Parathyroid adenoma (tissue), 2 donors: ENCODE measurements around the gene APOM.

ENCODE experiments used
- H2AFZ ChIP-seq: fragments of 300-600 bp; sonication (generic); one replicate; pipeline ENCODE4 v1.7.0; 2017; ENCODE audit warnings: antibody characterized with exemption, mild to moderate bottlenecking
- H3K27ac ChIP-seq: fragments of 300-600 bp; sonication (generic); one replicate; pipeline ENCODE4 v1.7.0; 2017
- H3K27me3 ChIP-seq: fragments of 300-600 bp; sonication (generic); one replicate; pipeline ENCODE4 v1.7.0; 2017; ENCODE audit warnings: low read length; ENCODE audit not compliant: control insufficient read depth, insufficient read depth
- H3K36me3 ChIP-seq: fragments of 300-600 bp; sonication (generic); one replicate; pipeline ENCODE4 v1.7.0; 2017; ENCODE audit warnings: low read length; ENCODE audit not compliant: control insufficient read depth, insufficient read depth
- H3K4me1 ChIP-seq: fragments of 300-600 bp; sonication (generic); one replicate; pipeline ENCODE4 v1.7.0; 2017; ENCODE audit warnings: control low read depth
- H3K4me2 ChIP-seq: fragments of 300-600 bp; sonication (generic); one replicate; pipeline ENCODE4 v1.7.0; 2017; ENCODE audit warnings: low read length
- H3K4me3 ChIP-seq: fragments of 300-600 bp; sonication (generic); one replicate; pipeline ENCODE4 v1.7.0; 2017; ENCODE audit warnings: low read depth, low read length
- H3K79me2 ChIP-seq: fragments of 300-600 bp; sonication (generic); one replicate; pipeline ENCODE4 v1.7.0; 2017; ENCODE audit warnings: control low read depth
- H3K9ac ChIP-seq: fragments of 300-600 bp; sonication (generic); one replicate; pipeline ENCODE4 v1.7.0; 2017; ENCODE audit warnings: mild to moderate bottlenecking
- H3K9me3 ChIP-seq: fragments of 300-600 bp; sonication (generic); one replicate; pipeline ENCODE4 v1.7.0; 2017; ENCODE audit warnings: low read length; ENCODE audit not compliant: control insufficient read depth
- TF ChIP-seq, protein P1 (sequence below): fragments of 300-600 bp; sonication (generic); IDR thresholded peaks from one replicate; pipeline ENCODE4 v1.7.0; 2017; ENCODE audit warnings: antibody characterized with exemption, mild to moderate bottlenecking
- donor health status: primary hyperparathyroidism.

Gene APOM

DNA sequence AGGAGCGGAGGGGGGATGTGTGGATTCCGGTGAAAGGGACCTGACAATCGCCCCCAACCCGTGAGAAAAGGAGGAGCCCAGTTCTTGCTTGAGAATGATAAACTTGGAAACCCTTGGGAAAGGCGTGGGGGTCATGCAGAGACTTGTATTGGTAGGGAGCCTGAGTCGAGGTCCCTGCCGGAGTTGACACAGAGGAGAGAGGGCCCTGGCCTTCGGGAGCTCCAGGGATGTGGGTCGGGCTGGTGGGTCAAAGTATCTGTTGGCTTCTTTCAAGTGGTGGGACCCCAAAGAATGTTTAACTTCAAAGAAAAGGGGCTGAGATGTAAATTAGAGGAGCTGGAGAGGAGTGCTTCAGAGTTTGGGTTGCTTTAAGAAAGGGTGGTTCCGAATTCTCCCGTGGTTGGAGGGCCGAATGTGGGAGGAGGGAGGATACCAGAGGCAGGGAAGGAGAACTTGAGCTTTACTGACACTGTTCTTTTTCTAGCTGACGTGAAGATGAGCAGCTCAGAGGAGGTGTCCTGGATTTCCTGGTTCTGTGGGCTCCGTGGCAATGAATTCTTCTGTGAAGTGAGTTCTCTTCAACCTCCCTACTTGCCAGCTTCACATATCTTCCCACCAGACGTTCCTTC is 10.8 kb downstream of the APOM start:
- Histone ChIP-seq H3K27ac (peak overlapping the region; percentile 99), H3K79me2 (peaks cover 18% of the 10 kb centered on the region), H3K4me3 (peak overlapping the region; percentile 99), H3K4me1 (peaks cover 8% of the 10 kb centered on the region), H3K27me3 (no peaks in the 10 kb centered on the region), H3K9me3 (no peaks in the 10 kb centered on the region), H2AFZ (peak overlapping the region; percentile 92), H3K36me3 (no peaks in the 10 kb centered on the region), H3K9ac (peak overlapping the region; percentile 91), H3K4me2 (peak overlapping the region; percentile 98)
- TF ChIP-seq, protein P1, sequence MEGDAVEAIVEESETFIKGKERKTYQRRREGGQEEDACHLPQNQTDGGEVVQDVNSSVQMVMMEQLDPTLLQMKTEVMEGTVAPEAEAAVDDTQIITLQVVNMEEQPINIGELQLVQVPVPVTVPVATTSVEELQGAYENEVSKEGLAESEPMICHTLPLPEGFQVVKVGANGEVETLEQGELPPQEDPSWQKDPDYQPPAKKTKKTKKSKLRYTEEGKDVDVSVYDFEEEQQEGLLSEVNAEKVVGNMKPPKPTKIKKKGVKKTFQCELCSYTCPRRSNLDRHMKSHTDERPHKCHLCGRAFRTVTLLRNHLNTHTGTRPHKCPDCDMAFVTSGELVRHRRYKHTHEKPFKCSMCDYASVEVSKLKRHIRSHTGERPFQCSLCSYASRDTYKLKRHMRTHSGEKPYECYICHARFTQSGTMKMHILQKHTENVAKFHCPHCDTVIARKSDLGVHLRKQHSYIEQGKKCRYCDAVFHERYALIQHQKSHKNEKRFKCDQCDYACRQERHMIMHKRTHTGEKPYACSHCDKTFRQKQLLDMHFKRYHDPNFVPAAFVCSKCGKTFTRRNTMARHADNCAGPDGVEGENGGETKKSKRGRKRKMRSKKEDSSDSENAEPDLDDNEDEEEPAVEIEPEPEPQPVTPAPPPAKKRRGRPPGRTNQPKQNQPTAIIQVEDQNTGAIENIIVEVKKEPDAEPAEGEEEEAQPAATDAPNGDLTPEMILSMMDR: no peak

DNA sequence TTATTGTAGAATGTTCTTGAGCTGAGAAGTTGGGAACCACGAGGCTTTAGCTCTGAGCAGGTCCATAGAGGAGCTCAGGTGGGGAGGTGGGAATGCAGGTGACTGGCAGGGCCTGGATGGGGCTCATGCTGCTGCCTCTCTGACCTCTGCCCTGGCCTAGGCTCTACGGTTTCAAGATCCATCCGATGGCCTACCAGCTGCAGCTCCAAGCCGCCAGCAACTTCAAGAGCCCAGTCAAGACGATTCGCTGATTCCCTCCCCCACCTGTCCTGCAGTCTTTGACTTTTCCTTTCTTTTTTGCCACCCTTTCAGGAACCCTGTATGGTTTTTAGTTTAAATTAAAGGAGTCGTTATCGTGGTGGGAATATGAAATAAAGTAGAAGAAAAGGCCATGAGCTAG is 14.0 kb downstream of the APOM start, which contains the start of gene LY6G5B:
Gene LY6G5B, plus strand, starts transcription at position 301 of the 400 bp plus-strand sequence. CDS start 975 bp downstream, outside the sequence.
- Histone ChIP-seq H3K4me3 (no peak within 1 kb of the TSS), H3K9me3 (no peaks in the 10 kb centered on the region), H3K4me2 (no peak within 1 kb of the TSS), H3K9ac (no peak within 1 kb of the TSS), H3K4me1 (no peaks in the 10 kb centered on the region), H3K27ac (no peak within 1 kb of the TSS), H3K27me3 (no peaks in the 10 kb centered on the region), H3K79me2 (peaks cover 14% of the 10 kb centered on the region), H3K36me3 (no peaks in the 10 kb centered on the region), H2AFZ (no peak within 1 kb of the TSS)
- TF ChIP-seq, protein P1: no peak

DNA sequence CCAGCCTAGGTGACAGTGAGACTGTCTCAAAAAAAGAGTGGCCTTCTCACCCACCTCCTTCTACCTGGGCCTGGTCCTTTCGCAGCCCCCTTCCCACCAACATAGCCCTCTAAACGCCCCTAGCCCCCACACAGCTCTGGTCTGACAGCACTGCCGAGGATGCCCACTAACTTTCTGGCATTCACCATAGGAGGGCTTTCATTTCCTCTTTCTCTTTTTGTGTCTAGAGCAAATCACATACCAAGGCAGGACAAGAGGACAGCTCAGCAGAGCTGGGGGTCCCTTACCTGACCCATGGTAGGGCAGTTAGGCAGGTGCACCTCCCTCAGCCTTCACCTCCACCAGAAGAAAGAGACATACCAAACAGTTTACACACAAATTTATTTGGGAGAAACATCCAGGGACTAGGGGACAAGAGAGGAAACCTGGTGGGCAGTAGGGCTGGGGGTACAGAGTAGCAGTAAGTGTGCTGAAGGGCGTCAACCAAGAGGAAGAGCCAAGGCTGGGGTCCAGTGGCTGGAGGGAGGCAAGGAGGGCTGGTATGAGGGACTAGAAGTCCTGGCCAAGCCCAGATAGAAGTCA is 20.7 kb downstream of the APOM start:
- H3K9ac ChIP-seq: no peak overlapping the region
- peaks cover 9% of the 10 kb centered on the region for H3K4me1 ChIP-seq
- no peaks in the 10 kb centered on the region for H3K27me3 ChIP-seq
- no peaks in the 10 kb centered on the region for H3K36me3 ChIP-seq
- no peak overlapping the region for H2AFZ ChIP-seq
- no peak overlapping the region for H3K4me2 ChIP-seq
- no peaks in the 10 kb centered on the region for H3K9me3 ChIP-seq
- H3K4me3 ChIP-seq: no peak overlapping the region
- TF ChIP-seq, protein P1: no peak
- H3K27ac ChIP-seq: no peak overlapping the region
- H3K79me2 ChIP-seq: no peaks in the 10 kb centered on the region

DNA sequence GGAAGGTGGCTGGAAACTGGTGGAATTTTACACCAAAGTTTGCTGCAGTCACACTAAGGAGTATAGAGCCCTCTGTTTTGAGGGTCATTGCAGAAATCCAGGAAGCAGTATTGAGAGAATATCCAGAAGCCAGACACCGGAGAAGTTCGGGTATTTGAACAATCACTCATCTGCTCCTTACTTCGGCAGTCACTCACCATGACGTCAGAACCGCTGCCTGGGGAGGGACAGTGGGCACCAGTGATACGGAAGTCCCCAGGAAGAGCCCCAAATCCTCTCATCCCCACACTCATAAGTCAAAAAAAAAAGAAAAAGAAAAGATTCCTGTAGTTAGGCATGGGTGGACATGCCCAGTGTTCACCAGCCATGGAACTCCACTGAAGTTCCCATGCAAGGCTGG is 21.2 kb downstream of the APOM start:
- TF ChIP-seq, protein P1: no peak
- Histone ChIP-seq H3K4me1 (peaks cover 9% of the 10 kb centered on the region), H3K36me3 (no peaks in the 10 kb centered on the region), H3K27me3 (no peaks in the 10 kb centered on the region), H2AFZ (no peak overlapping the region), H3K4me3 (no peak overlapping the region), H3K9ac (no peak overlapping the region), H3K27ac (no peak overlapping the region), H3K79me2 (no peaks in the 10 kb centered on the region), H3K4me2 (no peak overlapping the region), H3K9me3 (no peaks in the 10 kb centered on the region)

DNA sequence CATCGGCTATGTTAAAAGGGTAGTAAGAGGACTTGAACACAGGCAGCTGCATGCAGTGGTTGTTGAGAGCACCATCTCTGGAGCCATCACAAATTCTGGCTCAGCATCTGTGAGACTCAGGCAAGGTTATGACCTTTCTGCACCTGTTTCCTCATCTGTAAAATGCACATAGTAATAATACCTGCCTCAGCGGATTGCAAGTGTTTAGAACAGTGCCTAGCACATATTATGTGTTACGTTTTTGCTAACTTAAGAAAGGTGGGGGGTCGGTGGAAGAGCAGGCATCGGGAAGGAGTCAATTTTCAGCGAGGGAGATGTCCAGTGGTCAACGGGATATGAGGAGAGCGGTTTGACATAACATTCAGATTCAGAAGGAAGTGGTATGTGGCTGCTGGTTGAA is 22.3 kb downstream of the APOM start:
- Histone ChIP-seq H3K27me3 (no peaks in the 10 kb centered on the region), H3K27ac (no peak overlapping the region), H3K4me2 (no peak overlapping the region), H3K4me3 (no peak overlapping the region), H3K9ac (no peak overlapping the region), H2AFZ (no peak overlapping the region), H3K9me3 (no peaks in the 10 kb centered on the region), H3K79me2 (no peaks in the 10 kb centered on the region), H3K4me1 (peaks cover 9% of the 10 kb centered on the region), H3K36me3 (no peaks in the 10 kb centered on the region)
- TF ChIP-seq, protein P1: no peak
